ENCODE data around the gene METTL13. TPM values are rescaled to one million over a fixed set of nuclear protein-coding genes. Genes with fewer than 3 reads are reported as not detected.

METTL13 gene
- polyA plus RNA-seq, 3 donors, result 8.8 to 18.5 (median 16.0) TPM

DNA sequence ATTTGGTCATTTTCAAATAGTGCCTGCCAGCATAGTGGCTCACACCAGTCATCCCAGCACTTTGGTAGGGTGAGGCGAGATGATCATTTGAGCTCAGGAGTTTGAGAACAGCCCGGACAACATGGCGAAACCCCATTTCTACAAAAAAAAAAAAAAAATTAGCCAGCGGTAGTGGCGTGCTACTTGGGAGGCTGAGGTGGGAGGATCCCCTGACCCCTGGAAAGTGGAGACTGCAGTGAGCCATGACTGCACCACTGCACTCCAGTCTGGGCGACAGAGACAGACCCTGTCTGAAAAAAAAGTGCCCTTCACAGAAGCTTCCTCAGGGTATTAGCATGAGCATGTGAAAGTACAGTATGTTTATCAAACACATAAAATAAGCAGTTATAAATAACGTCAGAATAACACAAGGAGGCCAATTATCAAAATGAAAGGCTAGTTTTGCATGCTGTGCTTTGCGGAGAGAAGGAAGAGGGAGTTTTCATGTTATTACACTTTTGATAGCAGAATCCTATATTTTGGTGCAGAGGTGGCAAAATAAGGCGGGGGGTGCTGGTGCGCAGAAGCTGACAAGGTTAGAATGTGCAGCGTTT, 781 bp upstream of the METTL13 start:
- Histone ChIP-seq H3K27ac (ENCODE audit: low read depth in 1 of 2, low read length in 2 of 2) (peak overlapping the region; percentile 84 to 98), H3K36me3 (replicated peaks in 1 of 2; ENCODE audit: control insufficient read depth in 1 of 2, insufficient read depth in 2 of 2, low read length in 2 of 2) (peaks cover 14 to 25% of the 10 kb centered on the region in 2 donors), H3K4me3 (replicated peaks in 1 of 3; ENCODE audit: low read depth in 2 of 3, low read length in 3 of 3) (peak overlapping the region; percentile 59 to 98 (median 83)), H3K4me2 (replicated peaks; ENCODE audit: extremely low read depth, low read length, poor library complexity, severe bottlenecking) (peak overlapping the region; percentile 89), H4K20me1 (ENCODE audit: insufficient read depth, low read length) (peaks cover 2% of the 10 kb centered on the region), H3K79me2 (ENCODE audit: insufficient read depth, low read length) (peaks cover 43% of the 10 kb centered on the region), H2AFZ (ENCODE audit: insufficient read depth, low read depth, low read length, poor library complexity, severe bottlenecking) (peak overlapping the region; percentile 83), H3K9me3 (replicated peaks in 1 of 2; ENCODE audit: control insufficient read depth in 1 of 2, insufficient read depth in 1 of 2, low read length in 2 of 2) (no peaks in the 10 kb centered on the region), H3K4me1 (ENCODE audit: control insufficient read depth in 1 of 2, insufficient read depth in 2 of 2, low read length in 2 of 2) (peaks cover 18 to 26% of the 10 kb centered on the region in 2 donors), H3K9ac (ENCODE audit: insufficient read depth, low read length, poor library complexity, severe bottlenecking) (peak overlapping the region; percentile 62), H3K27me3 (ENCODE audit: control insufficient read depth in 2 of 2, insufficient read depth in 2 of 2, low read length in 2 of 2) (no peaks in the 10 kb centered on the region)
- peaks cover 0 to 2% (median 0%) of the 10 kb centered on the region in 7 donors for H3K9me3 Mint-ChIP-seq
- intact Hi-C loops (cut with micrococcal nuclease), result loop anchor here (1.0 to 5.0 kb wide), 2 partner anchors 37 to 38 kb away; partner anchors contain the start of gene VAMP4 (in 1 of the 2)
- H3K36me3 Mint-ChIP-seq, result peaks cover 15 to 17% of the 10 kb centered on the region in 2 donors
- TF ChIP-seq, protein P1, sequence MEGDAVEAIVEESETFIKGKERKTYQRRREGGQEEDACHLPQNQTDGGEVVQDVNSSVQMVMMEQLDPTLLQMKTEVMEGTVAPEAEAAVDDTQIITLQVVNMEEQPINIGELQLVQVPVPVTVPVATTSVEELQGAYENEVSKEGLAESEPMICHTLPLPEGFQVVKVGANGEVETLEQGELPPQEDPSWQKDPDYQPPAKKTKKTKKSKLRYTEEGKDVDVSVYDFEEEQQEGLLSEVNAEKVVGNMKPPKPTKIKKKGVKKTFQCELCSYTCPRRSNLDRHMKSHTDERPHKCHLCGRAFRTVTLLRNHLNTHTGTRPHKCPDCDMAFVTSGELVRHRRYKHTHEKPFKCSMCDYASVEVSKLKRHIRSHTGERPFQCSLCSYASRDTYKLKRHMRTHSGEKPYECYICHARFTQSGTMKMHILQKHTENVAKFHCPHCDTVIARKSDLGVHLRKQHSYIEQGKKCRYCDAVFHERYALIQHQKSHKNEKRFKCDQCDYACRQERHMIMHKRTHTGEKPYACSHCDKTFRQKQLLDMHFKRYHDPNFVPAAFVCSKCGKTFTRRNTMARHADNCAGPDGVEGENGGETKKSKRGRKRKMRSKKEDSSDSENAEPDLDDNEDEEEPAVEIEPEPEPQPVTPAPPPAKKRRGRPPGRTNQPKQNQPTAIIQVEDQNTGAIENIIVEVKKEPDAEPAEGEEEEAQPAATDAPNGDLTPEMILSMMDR (IDR thresholded peaks at IDR 0.05), result no peak
- peak overlapping the region; percentile 95 to 96 for H3K4me3 Mint-ChIP-seq
- DNase-seq, result no peak
- peak overlapping the region; percentile 96 to 99 (median 98) for H3K27ac Mint-ChIP-seq
- H3K4me1 Mint-ChIP-seq, result peaks cover 34% of the 10 kb centered on the region
- 80% methylated on average over 1 of the region's 11 CpGs for WGBS (ENCODE audit: insufficient coverage)
- peaks cover 0 to 2% (median 1%) of the 10 kb centered on the region in 3 donors for H3K27me3 Mint-ChIP-seq (ENCODE audit: low read depth in 3 of 3)

DNA sequence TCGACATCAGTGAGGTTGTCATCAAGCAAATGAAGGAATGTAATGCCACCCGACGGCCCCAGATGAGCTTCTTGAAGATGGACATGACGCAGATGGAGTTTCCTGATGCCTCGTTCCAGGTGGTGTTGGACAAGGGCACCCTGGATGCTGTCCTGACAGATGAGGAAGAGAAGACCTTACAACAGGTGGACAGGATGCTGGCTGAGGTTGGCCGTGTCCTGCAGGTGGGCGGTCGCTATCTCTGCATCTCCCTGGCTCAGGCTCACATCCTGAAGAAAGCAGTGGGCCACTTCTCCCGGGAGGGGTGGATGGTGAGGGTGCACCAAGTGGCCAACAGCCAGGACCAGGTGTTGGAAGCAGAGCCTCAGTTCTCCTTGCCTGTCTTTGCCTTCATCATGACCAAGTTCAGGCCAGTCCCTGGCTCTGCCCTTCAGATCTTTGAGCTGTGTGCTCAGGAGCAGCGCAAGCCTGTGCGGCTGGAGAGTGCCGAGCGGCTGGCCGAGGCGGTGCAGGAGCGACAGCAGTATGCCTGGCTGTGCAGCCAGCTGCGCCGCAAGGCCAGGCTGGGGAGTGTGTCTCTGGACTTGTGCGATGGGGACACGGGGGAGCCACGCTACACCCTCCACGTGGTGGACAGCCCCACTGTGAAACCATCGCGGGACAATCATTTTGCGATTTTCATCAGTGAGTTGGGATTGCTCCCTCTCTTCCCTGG, 2.5 kb downstream of the METTL13 start:
- Histone ChIP-seq H3K36me3 (replicated peaks in 1 of 2; ENCODE audit: control insufficient read depth in 1 of 2, insufficient read depth in 2 of 2, low read length in 2 of 2) (peaks cover 47 to 58% of the 10 kb centered on the region in 2 donors), H3K27me3 (ENCODE audit: control insufficient read depth in 2 of 2, insufficient read depth in 2 of 2, low read length in 2 of 2) (no peaks in the 10 kb centered on the region), H2AFZ (ENCODE audit: insufficient read depth, low read depth, low read length, poor library complexity, severe bottlenecking) (no peak overlapping the region), H3K9me3 (replicated peaks in 1 of 2; ENCODE audit: control insufficient read depth in 1 of 2, insufficient read depth in 1 of 2, low read length in 2 of 2) (no peaks in the 10 kb centered on the region), H3K4me3 (replicated peaks in 1 of 3; ENCODE audit: low read depth in 2 of 3, low read length in 3 of 3) (no peak overlapping the region), H3K79me2 (ENCODE audit: insufficient read depth, low read length) (peaks cover 55% of the 10 kb centered on the region), H3K4me2 (replicated peaks; ENCODE audit: extremely low read depth, low read length, poor library complexity, severe bottlenecking) (no peak overlapping the region), H3K9ac (ENCODE audit: insufficient read depth, low read length, poor library complexity, severe bottlenecking) (no peak overlapping the region), H4K20me1 (ENCODE audit: insufficient read depth, low read length) (peaks cover 7% of the 10 kb centered on the region), H3K27ac (ENCODE audit: low read depth in 1 of 2, low read length in 2 of 2) (no peak overlapping the region), H3K4me1 (ENCODE audit: control insufficient read depth in 1 of 2, insufficient read depth in 2 of 2, low read length in 2 of 2) (peaks cover 18 to 26% of the 10 kb centered on the region in 2 donors)
- WGBS (ENCODE audit: insufficient coverage), result 98% methylated on average over 19 of the region's 25 CpGs
- no peak for DNase-seq
- Mint-ChIP-seq H3K4me1 (peaks cover 34% of the 10 kb centered on the region), H3K27ac (peak overlapping the region in 2 of 7 donors; percentile 65 to 71), H3K27me3 (ENCODE audit: low read depth in 3 of 3) (peaks cover 0 to 2% (median 0%) of the 10 kb centered on the region in 3 donors), H3K4me3 (no peak overlapping the region), H3K36me3 (peaks cover 46 to 49% of the 10 kb centered on the region in 2 donors), H3K9me3 (peaks cover 0 to 2% (median 0%) of the 10 kb centered on the region in 7 donors)
- TF ChIP-seq, protein P1 (IDR thresholded peaks at IDR 0.05), result no peak
- intact Hi-C loops (cut with micrococcal nuclease), result loop anchor here in 1 of 2 donors (5.0 kb wide), 1 partner anchor 42 kb away; the partner anchor contains the start of gene VAMP4

Data from CD14-positive monocyte (primary cell).